VCaP (cell line): ENCODE measurements around the gene VAPA.

ENCODE experiments used
- H3K27ac ChIP-seq: fragments of 450-650 bp; 2 replicates; pipeline ENCODE4 v1.5.1; 2017
- CTCF ChIP-seq: fragments of 450-650 bp; conservative IDR thresholded peaks from 2 replicates; pipeline ENCODE4 v1.5.1; 2017; ENCODE audit warnings: mild to moderate bottlenecking, moderate library complexity

VAPA gene

GRCh38 chr18:9971313-9971920 lies 57.6 kb downstream of the VAPA start:
- H3K27ac ChIP-seq = no peak overlapping the region
- peak; percentile 80 for TF ChIP-seq CTCF

GRCh38 chr18:9973470-9973869 lies 59.7 kb downstream of the VAPA start:
- H3K27ac ChIP-seq = no peak overlapping the region
- no peak for TF ChIP-seq CTCF

DNA sequence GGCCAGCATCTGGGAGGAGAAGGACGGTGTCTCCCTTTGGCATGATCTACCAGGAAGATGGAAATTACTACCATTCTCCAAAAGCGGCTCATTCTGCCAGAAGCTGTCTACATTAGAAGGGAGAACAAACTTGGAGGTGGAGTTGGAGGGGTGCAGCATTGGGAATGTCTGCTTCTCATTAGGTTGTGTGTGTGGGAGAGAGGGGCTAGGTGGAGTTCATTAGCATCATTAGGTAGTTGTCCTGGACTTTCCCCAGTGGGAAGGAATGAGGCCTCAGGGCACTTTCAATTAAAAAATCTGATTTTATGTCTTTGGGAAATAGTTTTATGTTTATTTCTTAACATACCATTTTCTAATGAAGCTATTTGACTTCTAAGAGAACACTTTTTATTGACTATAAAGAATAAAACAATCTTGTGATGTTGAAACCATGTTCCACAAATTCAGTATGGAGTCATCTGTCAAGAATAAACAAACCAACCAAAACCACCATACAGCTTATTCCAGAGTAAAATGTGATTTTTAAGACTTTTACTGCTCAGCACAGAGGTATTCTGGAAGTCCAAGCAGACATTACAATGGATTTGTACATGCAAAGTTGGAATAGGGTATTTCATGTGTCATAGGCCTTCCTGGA lies 60.6 kb downstream of the VAPA start:
- no peak overlapping the region for H3K27ac ChIP-seq
- TF ChIP-seq CTCF = no peak

- H3K27ac ChIP-seq = no peak overlapping the region
- TF ChIP-seq CTCF = no peak
These were observed 61.8 kb downstream of the VAPA start for GRCh38 chr18:9975658-9976057.

- no peak for TF ChIP-seq CTCF
- no peak overlapping the region for H3K27ac ChIP-seq
These were observed 68.9 kb downstream of the VAPA start for GRCh38 chr18:9982711-9983110.

- H3K27ac ChIP-seq = no peak overlapping the region
- TF ChIP-seq CTCF = no peak
These were observed 70.3 kb downstream of the VAPA start for GRCh38 chr18:9984080-9984479.

DNA sequence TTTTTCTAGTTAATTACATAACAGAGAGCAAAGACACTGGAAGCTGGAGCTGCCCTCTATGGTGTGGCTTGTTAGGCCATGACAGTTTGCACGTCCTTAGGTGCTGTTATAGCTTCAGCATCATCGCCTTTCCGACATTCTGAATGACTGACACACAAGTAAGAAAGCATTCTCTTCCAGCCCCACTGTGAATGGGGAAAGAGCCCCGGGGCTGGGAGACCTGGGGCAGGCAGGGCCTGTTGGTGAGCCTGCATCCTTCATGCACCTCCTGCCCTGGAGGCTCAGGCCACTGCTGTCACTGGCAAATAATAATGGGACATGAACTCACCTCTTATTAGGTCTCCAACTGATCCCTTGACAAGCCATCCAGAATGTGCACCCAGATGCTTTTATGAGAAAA lies 71.8 kb downstream of the VAPA start:
- no peak for TF ChIP-seq CTCF
- H3K27ac ChIP-seq = no peak overlapping the region
